PC-9 (cell line): ENCODE data around the gene RGS7.

ENCODE experiments used
- CTCF ChIP-seq: fragments of 200-600 bp; sonication (generic); conservative IDR thresholded peaks from 2 replicates; pipeline ENCODE4 v1.6.1; 2017; ENCODE audit warnings: mixed run types, antibody characterized with exemption, mild to moderate bottlenecking, moderate library complexity
- EZH2 ChIP-seq: fragments of 200-600 bp; sonication (generic); IDR thresholded peaks from 2 replicates; pipeline ENCODE4 v1.8.0; 2017; ENCODE audit warnings: antibody characterized with exemption, low read depth

DNA sequence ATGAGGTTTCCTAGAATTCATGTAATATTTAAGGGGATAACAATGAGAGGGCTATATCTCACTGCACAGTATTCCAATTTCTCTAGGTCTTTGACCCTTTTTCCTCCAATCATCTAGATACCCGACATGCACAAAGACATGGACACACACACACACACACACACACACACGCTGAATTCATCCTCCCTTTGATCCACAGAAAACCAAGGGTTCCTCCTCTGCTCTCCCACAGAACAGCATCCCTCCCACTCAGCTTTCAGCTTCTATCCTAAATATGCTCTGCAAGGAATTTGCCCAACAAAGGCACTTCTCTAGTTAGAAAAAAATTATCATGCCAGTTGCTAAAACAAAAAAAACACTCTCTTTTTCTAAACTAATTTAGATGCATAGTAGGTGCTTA, 231.7 kb downstream of the RGS7 start:
- TF ChIP-seq CTCF (no peak), EZH2 (no peak)
